Measurements from ENCODE around the gene MORF4L2. TPM values are rescaled to one million over a fixed set of nuclear protein-coding genes. Genes with fewer than 3 reads are reported as not detected.

The MORF4L2 gene
- total and polyA plus RNA-seq, 9 of the 15 experiments (the other 6 are each of a cell fraction or from before 2014, with no cell fraction given): 324 to 781 (median 420) TPM

DNA sequence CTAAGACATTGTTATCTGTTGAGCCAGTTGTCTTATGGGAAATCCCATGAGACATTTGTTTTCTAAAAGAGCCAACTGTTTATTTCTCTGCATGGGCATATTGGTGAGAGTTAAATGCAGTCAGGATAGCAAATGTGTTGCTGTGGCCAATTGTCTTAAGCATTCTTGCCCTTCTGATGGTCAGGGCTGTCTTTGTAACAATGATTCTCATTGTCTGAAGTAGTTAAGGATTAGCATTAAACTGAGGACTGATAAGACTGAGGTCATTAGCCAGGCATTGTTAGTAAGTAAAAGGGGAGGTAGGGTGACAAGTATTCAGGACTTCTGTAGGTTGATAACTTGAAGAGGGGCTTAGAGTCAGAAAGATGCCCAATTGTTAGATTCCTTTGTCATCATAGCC is 11.2 kb upstream of the MORF4L2 start (continued):
- no peak for TF ChIP-seq ARID3A (IDR thresholded peaks at IDR 0.05; ENCODE audit: borderline replicate concordance, low read depth, low read length)
- no peak for TF ChIP-seq EHMT2 (IDR thresholded peaks at IDR 0.05)
- no peak for TF ChIP-seq ZNF77 (CRISPR knock-in tag; IDR thresholded peaks at IDR 0.05)
- TF ChIP-seq POLR2AphosphoS5 (IDR thresholded peaks at IDR 0.05; ENCODE audit: control insufficient read depth, insufficient read depth, low read depth, low read length): no peak

DNA sequence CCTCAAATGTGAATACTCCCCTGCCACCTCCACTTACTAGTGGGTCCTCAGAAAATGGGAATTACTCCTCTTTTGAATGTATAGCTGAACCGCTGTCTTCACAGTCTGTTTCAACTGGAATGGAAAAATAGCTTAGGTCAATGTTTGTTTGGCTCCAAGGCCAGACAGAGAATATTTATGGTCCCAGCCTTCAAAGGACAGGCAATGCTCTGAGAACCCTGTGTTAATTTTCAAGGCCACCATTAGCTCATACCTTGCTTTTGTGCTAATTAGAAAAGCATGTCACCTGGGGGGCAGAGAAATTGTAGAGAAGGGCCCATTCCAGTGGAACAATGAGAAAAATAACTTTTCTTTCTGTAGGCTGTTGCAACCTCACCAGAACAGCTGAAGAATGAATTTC is 4.6 kb upstream of the MORF4L2 start:
- ATAC-seq: no peak
- TF ChIP-seq FOXP1 (CRISPR knock-in tag; IDR thresholded peaks at IDR 0.05) (no peak), ZNF696 (CRISPR knock-in tag; conservative IDR thresholded peaks at IDR 0.05) (no peak), TSC22D4 (tag; IDR thresholded peaks at IDR 0.05) (no peak), BCL6 (CRISPR knock-in tag; IDR thresholded peaks at IDR 0.05) (no peak), C11orf30 (IDR thresholded peaks at IDR 0.05; ENCODE audit: low read depth) (no peak)
- Histone ChIP-seq H4K20me1 (replicated peaks; ENCODE audit: control insufficient read depth, insufficient read depth, low read length) (no peaks in the 10 kb centered on the region), H3K9ac (ENCODE audit: insufficient read depth in 1 of 2, low read depth in 2 of 2, low read length in 2 of 2) (no peak overlapping the region), H3K4me2 (ENCODE audit: insufficient read depth, low read length) (no peak overlapping the region), H3K27me3 (ENCODE audit: control insufficient read depth in 2 of 2, insufficient read depth in 2 of 2, low read length in 2 of 2) (no peaks in the 10 kb centered on the region), H3K27ac (ENCODE audit: extremely low read depth, low read depth, low read length) (no peak overlapping the region), H3K4me3 (no peak overlapping the region), H3K9me1 (ENCODE audit: control insufficient read depth, insufficient read depth, low read length) (no peaks in the 10 kb centered on the region), H3K36me3 (ENCODE audit: control insufficient read depth, insufficient read depth, low read length) (no peaks in the 10 kb centered on the region), H3K79me2 (ENCODE audit: control insufficient read depth, insufficient read depth, low read length) (peaks cover 6% of the 10 kb centered on the region), H3K9me3 (replicated peaks; ENCODE audit: control insufficient read depth, insufficient read depth, low read depth, low read length) (no peaks in the 10 kb centered on the region), H2AFZ (ENCODE audit: low read depth, low read length) (no peak overlapping the region), H3K4me1 (replicated peaks in 1 of 2; ENCODE audit: control insufficient read depth in 2 of 2, insufficient read depth in 2 of 2, low read length in 2 of 2) (peaks cover 0 to 4% of the 10 kb centered on the region in 2 experiments; a peak in 2 of 5 replicates)
- no TSS peak for BruUV-seq (replicated peaks)
- POLR2A ChIA-PET: interaction anchor here (0.6 to 0.9 kb wide), 2 partner anchors 158 to 432 kb away, joined by 3 read pairs; no protein-coding TSS in a partner anchor
- 60% methylated on average over 1 of the region's 1 CpG for WGBS (ENCODE audit: insufficient coverage, low coverage, missing lambda C conversion rate)
- intact Hi-C loops (cut with micrococcal nuclease) (no loop called here), in situ Hi-C loops (cut with MboI) (no loop called here)
- no peak for FAIRE-seq
- CTCF ChIA-PET (ENCODE audit: low intra/inter-chr PET ratio): no interaction called here
- DNase-seq (ENCODE audit: extremely low read depth in 1 of 4, low spot score in 3 of 4): no peak

All from K562 (cell line).